ENCODE results near the gene CEBPA. TPM values are rescaled to one million over a fixed set of nuclear protein-coding genes. Genes with fewer than 3 reads are reported as not detected.

The CEBPA gene
- total RNA-seq, 1 experiment from 2014 or later: 3.2 TPM

- no peak overlapping the region for H3K4me2 ChIP-seq (ENCODE audit: insufficient read depth, insufficient read length, low read length)
- no peak overlapping the region for H2AK5ac ChIP-seq (ENCODE audit: insufficient read length, low read length)
- H3K9ac ChIP-seq (ENCODE audit: extremely low read depth, insufficient read length, low read length): no peak overlapping the region
- Mint-ChIP-seq H3K4me3 (no peak overlapping the region; a peak in 1 of 5 replicates), H3K27me3 (ENCODE audit: low read depth) (peaks cover 11% of the 10 kb centered on the region), H3K9me3 (peaks cover 3 to 9% of the 10 kb centered on the region in 2 experiments; a peak in 4 of 5 replicates), H3K4me1 (peaks cover under 1 to 15% of the 10 kb centered on the region in 2 experiments; a peak in 3 of 4 replicates), H3K27ac (no peak overlapping the region), H3K36me3 (ENCODE audit: insufficient read depth in 1 of 3, low read depth in 3 of 3) (no peaks in the 10 kb centered on the region)
- TF ChIP-seq, protein P1, sequence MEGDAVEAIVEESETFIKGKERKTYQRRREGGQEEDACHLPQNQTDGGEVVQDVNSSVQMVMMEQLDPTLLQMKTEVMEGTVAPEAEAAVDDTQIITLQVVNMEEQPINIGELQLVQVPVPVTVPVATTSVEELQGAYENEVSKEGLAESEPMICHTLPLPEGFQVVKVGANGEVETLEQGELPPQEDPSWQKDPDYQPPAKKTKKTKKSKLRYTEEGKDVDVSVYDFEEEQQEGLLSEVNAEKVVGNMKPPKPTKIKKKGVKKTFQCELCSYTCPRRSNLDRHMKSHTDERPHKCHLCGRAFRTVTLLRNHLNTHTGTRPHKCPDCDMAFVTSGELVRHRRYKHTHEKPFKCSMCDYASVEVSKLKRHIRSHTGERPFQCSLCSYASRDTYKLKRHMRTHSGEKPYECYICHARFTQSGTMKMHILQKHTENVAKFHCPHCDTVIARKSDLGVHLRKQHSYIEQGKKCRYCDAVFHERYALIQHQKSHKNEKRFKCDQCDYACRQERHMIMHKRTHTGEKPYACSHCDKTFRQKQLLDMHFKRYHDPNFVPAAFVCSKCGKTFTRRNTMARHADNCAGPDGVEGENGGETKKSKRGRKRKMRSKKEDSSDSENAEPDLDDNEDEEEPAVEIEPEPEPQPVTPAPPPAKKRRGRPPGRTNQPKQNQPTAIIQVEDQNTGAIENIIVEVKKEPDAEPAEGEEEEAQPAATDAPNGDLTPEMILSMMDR (conservative IDR thresholded peaks at IDR 0.05): no peak
- WGBS (ENCODE audit: extremely low coverage, insufficient read length, low lambda C conversion rate): no CpG with 5 or more reads among the region's 15 CpGs
- H3K79me2 ChIP-seq (ENCODE audit: insufficient read depth, low read length): no peaks in the 10 kb centered on the region
- H2BK12ac ChIP-seq (ENCODE audit: insufficient read length, low read depth, low read length): no peak overlapping the region
- H3K56ac ChIP-seq (ENCODE audit: insufficient read length, low read depth, low read length): no peak overlapping the region
- H4K5ac ChIP-seq (ENCODE audit: insufficient read length, low read depth, low read length): no peak overlapping the region
- no peaks in the 10 kb centered on the region for H3K4me1 ChIP-seq (ENCODE audit: insufficient read depth, low read length)
- H3K4ac ChIP-seq (ENCODE audit: low read depth, low read length): no peak overlapping the region
- H3K18ac ChIP-seq (ENCODE audit: insufficient read length, low read depth, low read length): no peak overlapping the region
- H4K8ac ChIP-seq (replicated peaks; ENCODE audit: insufficient read length, low read depth, low read length): no peak overlapping the region
- H3K23me2 ChIP-seq (ENCODE audit: insufficient read length, low read depth, low read length, poor library complexity, severe bottlenecking): no peaks in the 10 kb centered on the region
- H3K14ac ChIP-seq (ENCODE audit: insufficient read depth, low read length): no peak overlapping the region
- H3K27ac ChIP-seq (ENCODE audit: insufficient read length, low read depth, low read length): no peak overlapping the region
- no peak for DNase-seq
- no peak overlapping the region for H2BK20ac ChIP-seq (ENCODE audit: low read depth, low read length, poor library complexity, severe bottlenecking)
- H2BK15ac ChIP-seq (ENCODE audit: low read depth, low read length): no peak overlapping the region
- no peaks in the 10 kb centered on the region for H3K9me3 ChIP-seq (ENCODE audit: control insufficient read depth, low read depth, low read length)
- no peaks in the 10 kb centered on the region for H3K79me1 ChIP-seq (ENCODE audit: insufficient read depth, low read depth, low read length, poor library complexity, severe bottlenecking)
- no peak overlapping the region for H2BK120ac ChIP-seq (ENCODE audit: low read depth, low read length, poor library complexity, severe bottlenecking)
- no peaks in the 10 kb centered on the region for H3K27me3 ChIP-seq (ENCODE audit: insufficient read depth, low read length)
- no peak overlapping the region for H3T11ph ChIP-seq (ENCODE audit: low read length)
- no peaks in the 10 kb centered on the region for H4K20me1 ChIP-seq (ENCODE audit: control insufficient read depth, insufficient read depth, insufficient read length)
- no peak overlapping the region for H2AFZ ChIP-seq (ENCODE audit: low read length)
- no peak overlapping the region for H4K91ac ChIP-seq (ENCODE audit: insufficient read length, low read depth, low read length)
- H3K23ac ChIP-seq (ENCODE audit: insufficient read length, low read depth, low read length): no peak overlapping the region
- H2BK5ac ChIP-seq (ENCODE audit: insufficient read length, low read length): no peak overlapping the region
These were observed 10.5 kb downstream of the CEBPA start for GRCh38 chr19:33291623-33292534.

All from H9 (cell line).